Lung (tissue), 12 donors: ENCODE results near the gene CBFA2T2. TPM values are rescaled to one million over a fixed set of nuclear protein-coding genes. Genes with fewer than 3 reads are reported as not detected.
A peak's percentile ranks its signal among the peaks of the same experiment; 100 is the strongest.
"Not testable (repeated sequence)": the region's sequence is repeated elsewhere in the genome, so short reads cannot be mapped to it uniquely, and the experiment has no call there.

Experiments
- ATAC-seq: fragments of 200-7000 bp; cut with Tn5 transposase; one replicate; pipeline ENCODE4 v1.9.1; 2020; ENCODE audit warnings: moderate number of reproducible peaks; ENCODE audit not compliant: insufficient read depth, low FRiP score
- DNase-seq, 3 donors: peaks; one replicate each; pipeline ENCODE4 v3.0.0-alpha.2; 2013 to 2017
- H3K27ac ChIP-seq, 2 donors: one replicate each; pipeline ENCODE4 v1.5.1; 2013; ENCODE audit warnings: mild to moderate bottlenecking in 2 of 2, moderate library complexity in 2 of 2, control low read depth in 1 of 2, inconsistent platforms in 1 of 2, low read depth in 1 of 2, low read length in 1 of 2
- H3K27me3 ChIP-seq, 3 donors: one replicate each; pipeline ENCODE4 v1.5.1; 2013; ENCODE audit warnings: low read length in 2 of 3; ENCODE audit not compliant: control insufficient read depth in 3 of 3, insufficient read depth in 3 of 3
- H3K36me3 ChIP-seq, 4 donors: one replicate each; pipeline ENCODE4 v1.5.1; 2013; ENCODE audit warnings: low read length in 4 of 4, mild to moderate bottlenecking in 1 of 4, moderate library complexity in 1 of 4; ENCODE audit not compliant: control insufficient read depth in 4 of 4, insufficient read depth in 4 of 4
- H3K4me1 ChIP-seq, 5 donors: one replicate each; pipeline ENCODE4 v1.5.1; 2013; ENCODE audit warnings: low read length in 5 of 5, mild to moderate bottlenecking in 2 of 5, moderate library complexity in 1 of 5; ENCODE audit not compliant: control insufficient read depth in 5 of 5, insufficient read depth in 5 of 5
- H3K4me3 ChIP-seq: one replicate; pipeline ENCODE4 v1.5.1; 2013; ENCODE audit warnings: mild to moderate bottlenecking, control low read depth, moderate library complexity
- H3K9ac ChIP-seq, 2 donors: one replicate each; pipeline ENCODE4 v1.5.1; 2013; ENCODE audit warnings: low read length in 2 of 2, control low read depth in 1 of 2; ENCODE audit not compliant: insufficient read depth in 1 of 2
- H3K9me3 ChIP-seq, 4 donors: one replicate each; pipeline ENCODE4 v1.5.1; 2013; ENCODE audit warnings: low read length in 3 of 4, mild to moderate bottlenecking in 1 of 4, moderate library complexity in 1 of 4; ENCODE audit not compliant: control insufficient read depth in 4 of 4, insufficient read depth in 3 of 4
- CTCF ChIP-seq: IDR thresholded peaks from 2 replicates; pipeline ENCODE4 v1.5.1; 2012; ENCODE audit warnings: mild to moderate bottlenecking; ENCODE audit errors: control extremely low read depth, extremely low read depth
- WGBS, 2 donors: extraction: QIAGEN DNeasy Blood & Tissue Kit; methylation state at CpG; one replicate each; pipeline ENCODE4 v1.1.7; 2013; 5-methylcytosine and 5-hydroxymethylcytosine counted together
- polyA plus RNA-seq, 2 donors: library from polyadenylated mRNA; stranded (reverse); fragments of 200-250 nt; gene quantifications; one replicate each; pipeline ENCODE4 v1.2.1, GENCODE V29; 2013
- total RNA-seq, 2 donors: library from RNA; depleted of rRNA in 1 of 2; stranded (reverse); fragments of >200 nt in 1 of 2; gene quantifications; one replicate each; pipeline ENCODE4 v1.2.1, GENCODE V29; 2014 to 2021
- donor health status: control.
- donor health status: control.
- donor health status: Bipolar disorder and iron deficiency.
- donor health status: healthy.
- donor health status: DM: yes; HTN: yes; CAD: no.

Gene CBFA2T2
- total and polyA plus RNA-seq, 4 donors = 5.1 to 19.1 (median 8.2) TPM

GRCh38 chr20:33482581-33482980 is 7.3 kb upstream of the CBFA2T2 start:
- H3K4me3 ChIP-seq = no peak overlapping the region
- TF ChIP-seq CTCF = no peak
- 82 to 87% methylated on average over 6 of the region's 6 CpGs for WGBS, 2 donors
- H3K4me1 ChIP-seq = no peaks in the 10 kb centered on the region
- DNase-seq (no peak), ATAC-seq (no peak)
- no peak overlapping the region for H3K27ac ChIP-seq
- H3K9me3 ChIP-seq = no peaks in the 10 kb centered on the region
- no peak overlapping the region for H3K9ac ChIP-seq
- H3K36me3 ChIP-seq = no peaks in the 10 kb centered on the region
- no peaks in the 10 kb centered on the region for H3K27me3 ChIP-seq

- H3K27me3 ChIP-seq = not testable (repeated sequence)
Observed at GRCh38 chr20:33483186-33483585, 6.7 kb upstream of the CBFA2T2 start.

DNA sequence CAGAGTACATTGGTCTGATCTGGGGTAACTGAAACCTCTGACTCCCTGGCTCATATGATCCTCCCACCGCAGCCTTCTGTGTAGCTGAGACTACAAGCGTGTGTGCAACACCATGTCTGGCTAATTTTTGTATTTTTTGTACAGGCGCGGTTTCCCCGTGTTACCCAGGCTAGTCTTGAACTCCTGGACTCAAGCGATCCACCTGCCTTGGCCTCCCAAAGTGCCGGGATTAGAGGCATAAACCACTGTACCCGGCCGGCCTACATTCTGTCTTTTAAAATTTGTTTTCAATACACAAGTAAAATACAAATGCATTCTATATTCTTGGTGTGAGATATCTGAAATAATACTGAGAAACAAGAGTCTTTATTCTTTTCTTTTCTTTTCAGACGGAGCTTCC is 1.7 kb upstream of the CBFA2T2 start:
- Histone ChIP-seq H3K27ac (no peak overlapping the region), H3K9ac (no peak overlapping the region), H3K27me3 (no peaks in the 10 kb centered on the region), H3K4me3 (no peak overlapping the region), H3K9me3 (no peaks in the 10 kb centered on the region), H3K36me3 (peaks cover 0 to under 1% (median 0%) of the 10 kb centered on the region in 4 donors), H3K4me1 (peaks cover 0 to 10% (median 4%) of the 10 kb centered on the region in 5 donors)
- TF ChIP-seq CTCF = no peak
- DNase-seq (no peak), ATAC-seq (no peak)
- 96 to 97% methylated on average over 10 of the region's 10 CpGs for WGBS, 2 donors

More at GRCh38 chr20:33483186-33483585, 6.7 kb upstream of the CBFA2T2 start:
- not testable (repeated sequence) for DNase-seq, H3K36me3 ChIP-seq, H3K4me3 ChIP-seq, H3K9ac ChIP-seq, H3K9me3 ChIP-seq, H3K27ac ChIP-seq, H3K4me1 ChIP-seq, ATAC-seq
- 93 to 98% methylated on average over 5 of the region's 5 CpGs for WGBS, 2 donors

GRCh38 chr20:33488661-33489494 is 1.0 kb upstream of the CBFA2T2 start:
- peak overlapping the region in 1 of 2 donors; percentile 90 for H3K9ac ChIP-seq

More at GRCh38 chr20:33488661-33489494, 1.0 kb upstream of the CBFA2T2 start:
- H3K27me3 ChIP-seq, H3K4me3 ChIP-seq, H3K36me3 ChIP-seq, H3K4me1 ChIP-seq, ATAC-seq, H3K9me3 ChIP-seq, DNase-seq: not testable (repeated sequence)
- H3K27ac ChIP-seq = peak overlapping the region; percentile 31 to 62
- 94 to 96% methylated on average over 32 of the region's 32 CpGs for WGBS, 2 donors
